ENCODE measurements around the gene PHACTR1. TPM values are rescaled to one million over a fixed set of nuclear protein-coding genes. Genes with fewer than 3 reads are reported as not detected.
A peak's percentile ranks its signal among the peaks of the same experiment; 100 is the strongest.
"Not testable (repeated sequence)": the region's sequence is repeated elsewhere in the genome, so short reads cannot be mapped to it uniquely, and the experiment has no call there.

Gene PHACTR1
- total RNA-seq, 1 experiment from 2014 or later = 0.14 TPM

GRCh38 chr6:13103169-13103568, 386.6 kb downstream of the PHACTR1 start:
- Histone ChIP-seq H3K36me3 (no peaks in the 10 kb centered on the region), H3K27ac (no peak overlapping the region), H3K9me3 (replicated peaks) (no peaks in the 10 kb centered on the region), H3K4me3 (no peak overlapping the region), H3K4me1 (no peaks in the 10 kb centered on the region), H3K27me3 (no peaks in the 10 kb centered on the region)
- no peak for DNase-seq

GRCh38 chr6:13105139-13105538, 388.6 kb downstream of the PHACTR1 start:
- H3K9me3 ChIP-seq (replicated peaks) = no peaks in the 10 kb centered on the region
- H3K36me3 ChIP-seq = no peaks in the 10 kb centered on the region
- no peaks in the 10 kb centered on the region for H3K4me1 ChIP-seq
- no peak overlapping the region for H3K4me3 ChIP-seq
- no peak overlapping the region for H3K27ac ChIP-seq
- no peak for DNase-seq
- H3K27me3 ChIP-seq = no peaks in the 10 kb centered on the region

DNA sequence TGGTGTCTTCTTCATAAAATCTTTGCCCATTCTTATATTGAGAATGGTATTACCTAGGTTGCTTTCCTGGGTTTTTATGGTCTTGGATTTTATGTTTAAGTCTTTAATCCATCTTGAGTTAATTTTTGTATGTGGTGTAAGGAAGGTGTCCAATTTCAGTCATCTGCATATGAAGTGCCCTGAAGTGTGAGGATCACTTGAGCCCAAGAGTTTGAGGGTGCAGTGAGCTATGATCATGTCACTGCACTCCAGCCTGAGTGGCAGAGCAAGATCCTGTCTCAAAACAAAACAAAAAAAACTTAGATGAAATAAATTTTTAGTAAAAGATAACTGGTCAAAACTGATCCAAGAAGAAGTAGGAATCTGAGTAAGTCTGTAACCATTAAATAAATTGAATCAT, 396.4 kb downstream of the PHACTR1 start:
- H3K27ac ChIP-seq = no peak overlapping the region
- no peak overlapping the region for H3K4me3 ChIP-seq
- H3K36me3 ChIP-seq = no peaks in the 10 kb centered on the region
- DNase-seq = no peak
- no peaks in the 10 kb centered on the region for H3K9me3 ChIP-seq (replicated peaks)
- no peaks in the 10 kb centered on the region for H3K4me1 ChIP-seq
- H3K27me3 ChIP-seq = no peaks in the 10 kb centered on the region

- Histone ChIP-seq H3K4me1 (no peaks in the 10 kb centered on the region), H3K36me3 (no peaks in the 10 kb centered on the region), H3K27ac (no peak overlapping the region), H3K27me3 (no peaks in the 10 kb centered on the region), H3K4me3 (no peak overlapping the region), H3K9me3 (replicated peaks) (no peaks in the 10 kb centered on the region)
- no peak for DNase-seq
Measured at GRCh38 chr6:13113376-13113775, 396.8 kb downstream of the PHACTR1 start.

DNA sequence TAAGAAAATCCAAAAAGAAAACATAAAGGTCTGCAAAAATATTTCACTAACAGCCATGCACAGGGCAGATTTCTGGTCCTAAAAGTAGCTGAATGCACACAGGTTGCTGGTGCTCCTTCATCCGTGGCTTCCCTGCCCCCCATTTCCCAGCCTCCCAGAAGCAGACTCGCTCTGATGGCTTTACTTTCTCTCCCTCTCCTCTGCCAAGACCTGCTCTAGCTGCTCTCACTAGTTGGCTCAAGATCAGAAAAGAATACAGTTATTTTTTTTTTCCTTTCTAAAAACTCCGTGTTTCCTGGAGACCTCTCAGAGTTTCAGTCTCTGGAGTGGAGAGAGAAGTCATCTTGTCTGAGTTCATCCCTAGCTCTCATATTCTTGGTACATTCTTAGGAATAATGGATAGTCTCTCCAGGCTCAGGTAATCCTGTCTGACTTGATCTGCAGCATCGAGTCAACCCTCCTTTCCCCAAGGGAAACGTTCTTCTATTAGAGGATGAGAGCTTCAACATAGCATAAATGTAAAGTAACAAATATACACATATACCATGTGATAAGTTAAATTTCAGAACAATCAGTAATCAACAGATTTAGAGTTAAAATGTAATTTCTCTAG, 397.5 kb downstream of the PHACTR1 start:
- H3K27me3 ChIP-seq = no peaks in the 10 kb centered on the region
- H3K36me3 ChIP-seq = no peaks in the 10 kb centered on the region
- no peaks in the 10 kb centered on the region for H3K4me1 ChIP-seq
- H3K9me3 ChIP-seq (replicated peaks) = no peaks in the 10 kb centered on the region
- H3K4me3 ChIP-seq = no peak overlapping the region
- DNase-seq = no peak
- no peak overlapping the region for H3K27ac ChIP-seq

- DNase-seq = no peak
- Histone ChIP-seq H3K4me1 (no peaks in the 10 kb centered on the region), H3K27ac (no peak overlapping the region), H3K9me3 (replicated peaks) (no peaks in the 10 kb centered on the region), H3K4me3 (no peak overlapping the region), H3K36me3 (no peaks in the 10 kb centered on the region), H3K27me3 (no peaks in the 10 kb centered on the region)
Measured at GRCh38 chr6:13116155-13116554, 399.6 kb downstream of the PHACTR1 start.

- Histone ChIP-seq H3K27me3 (no peaks in the 10 kb centered on the region), H3K4me1 (no peaks in the 10 kb centered on the region), H3K4me3 (no peak overlapping the region), H3K36me3 (no peaks in the 10 kb centered on the region), H3K27ac (no peak overlapping the region), H3K9me3 (replicated peaks) (no peaks in the 10 kb centered on the region)
- DNase-seq = no peak
Measured at GRCh38 chr6:13117570-13117969, 401.0 kb downstream of the PHACTR1 start.

GRCh38 chr6:13119549-13119948, 403.0 kb downstream of the PHACTR1 start:
- Histone ChIP-seq H3K4me3 (no peak overlapping the region), H3K4me1 (no peaks in the 10 kb centered on the region), H3K9me3 (replicated peaks) (no peaks in the 10 kb centered on the region), H3K27ac (no peak overlapping the region), H3K27me3 (no peaks in the 10 kb centered on the region), H3K36me3 (no peaks in the 10 kb centered on the region)
- no peak for DNase-seq

DNA sequence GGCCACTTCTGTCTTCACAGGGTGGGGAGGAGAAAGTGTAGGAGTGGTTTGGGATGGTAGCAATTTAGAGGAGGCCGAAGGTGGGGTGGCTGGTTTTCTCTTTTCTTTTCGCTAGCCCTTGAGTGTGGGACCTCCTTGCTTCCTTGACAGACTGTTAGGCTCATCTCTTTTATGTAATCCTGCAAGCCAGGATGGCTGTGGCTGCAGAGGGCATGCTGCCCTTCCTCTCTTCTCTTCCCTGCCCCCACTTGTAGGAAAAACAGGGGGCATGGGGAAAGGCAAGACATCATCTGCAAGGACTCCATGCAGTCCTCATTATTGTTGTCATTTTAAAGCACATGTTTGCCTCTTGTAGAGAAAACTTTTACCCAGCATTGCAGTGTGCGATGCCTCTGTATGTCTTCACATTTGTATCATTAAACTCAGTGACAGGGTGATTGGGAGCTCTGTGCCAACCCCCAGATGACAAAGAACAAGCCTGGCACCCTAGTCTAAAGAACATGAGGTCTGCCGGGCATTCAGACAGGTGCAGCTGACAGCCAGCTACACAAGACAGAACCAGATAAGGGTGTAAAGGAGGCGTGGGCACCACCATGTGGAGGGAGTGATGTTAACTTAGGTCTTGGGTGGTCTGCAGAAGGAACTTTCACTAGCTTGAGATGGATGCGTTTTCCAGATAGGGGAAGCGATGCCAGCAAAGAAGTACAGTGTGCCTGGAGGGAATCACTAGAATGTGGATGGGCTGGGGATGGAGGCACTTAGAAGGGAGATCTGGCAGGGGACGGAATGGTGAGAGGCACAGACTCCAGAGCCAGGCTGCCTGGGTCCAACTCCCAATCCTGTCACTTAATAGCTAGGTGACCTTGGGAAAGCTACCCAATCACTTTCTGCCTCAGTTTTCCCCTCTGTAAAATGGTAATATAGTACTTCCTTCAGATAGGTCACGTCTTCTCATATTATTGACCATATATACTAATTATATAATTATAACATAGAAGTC, 404.2 kb downstream of the PHACTR1 start:
- DNase-seq = no peak

GRCh38 chr6:13124131-13124530, 407.6 kb downstream of the PHACTR1 start:
- DNase-seq = no peak
- Histone ChIP-seq H3K27me3 (no peaks in the 10 kb centered on the region), H3K9me3 (replicated peaks) (no peaks in the 10 kb centered on the region), H3K27ac (no peak overlapping the region), H3K36me3 (no peaks in the 10 kb centered on the region), H3K4me3 (no peak overlapping the region), H3K4me1 (no peaks in the 10 kb centered on the region)

More for the DNA sequence above, 404.2 kb downstream of the PHACTR1 start:
- no peaks in the 10 kb centered on the region for H3K9me3 ChIP-seq (replicated peaks)
- H3K27ac ChIP-seq = no peak overlapping the region
- no peaks in the 10 kb centered on the region for H3K4me1 ChIP-seq
- no peaks in the 10 kb centered on the region for H3K27me3 ChIP-seq
- H3K36me3 ChIP-seq = no peaks in the 10 kb centered on the region
- no peak overlapping the region for H3K4me3 ChIP-seq

- no peak for DNase-seq
- Histone ChIP-seq H3K4me3 (no peak overlapping the region), H3K4me1 (no peaks in the 10 kb centered on the region), H3K36me3 (no peaks in the 10 kb centered on the region), H3K27ac (no peak overlapping the region), H3K9me3 (replicated peaks) (no peaks in the 10 kb centered on the region), H3K27me3 (no peaks in the 10 kb centered on the region)
Measured at GRCh38 chr6:13125841-13126240, 409.3 kb downstream of the PHACTR1 start.

DNA sequence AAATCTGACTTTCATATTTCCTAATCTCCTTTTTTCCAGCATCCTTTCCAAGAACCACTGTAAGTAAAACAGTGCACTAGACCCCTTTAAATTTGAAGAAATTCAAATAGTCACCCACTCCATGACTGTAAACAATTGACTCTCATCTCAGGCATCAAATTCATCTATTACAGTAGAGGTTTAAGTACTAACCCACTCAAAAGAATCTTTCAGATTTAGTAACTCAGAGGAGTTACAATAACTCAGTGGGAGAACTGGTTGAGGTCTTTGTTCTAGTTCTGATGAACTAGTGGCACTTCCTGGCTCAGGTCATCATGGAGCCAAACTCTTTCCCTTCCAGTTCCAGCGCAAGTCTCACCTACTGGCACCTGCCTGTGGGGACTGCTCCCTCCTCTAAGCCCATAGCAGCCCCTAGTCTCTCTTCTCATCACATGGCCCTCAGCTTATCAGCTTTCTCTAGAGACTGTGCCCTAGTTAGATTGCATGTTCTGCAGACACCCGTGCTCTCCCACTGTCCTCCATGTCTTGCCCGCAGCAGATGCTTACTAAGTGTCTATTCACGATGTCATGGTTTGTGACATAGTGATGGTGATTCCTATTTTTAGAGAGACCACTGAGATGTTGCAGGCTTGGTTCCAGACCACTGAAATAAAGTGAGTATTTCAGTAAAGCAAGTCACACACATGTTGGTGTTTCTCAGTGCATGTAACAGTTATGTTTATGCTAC, 415.5 kb downstream of the PHACTR1 start:
- no peaks in the 10 kb centered on the region for H3K36me3 ChIP-seq
- no peak for DNase-seq
- H3K27me3 ChIP-seq = no peaks in the 10 kb centered on the region
- no peaks in the 10 kb centered on the region for H3K9me3 ChIP-seq (replicated peaks)
- H3K4me3 ChIP-seq = no peak overlapping the region
- no peaks in the 10 kb centered on the region for H3K4me1 ChIP-seq
- no peak overlapping the region for H3K27ac ChIP-seq

- DNase-seq; H3K36me3 ChIP-seq; H3K27ac ChIP-seq; H3K4me3 ChIP-seq; H3K27me3 ChIP-seq; H3K4me1 ChIP-seq; H3K9me3 ChIP-seq (replicated peaks): not testable (repeated sequence)
Measured at GRCh38 chr6:13133894-13134293, 417.3 kb downstream of the PHACTR1 start.

DNA sequence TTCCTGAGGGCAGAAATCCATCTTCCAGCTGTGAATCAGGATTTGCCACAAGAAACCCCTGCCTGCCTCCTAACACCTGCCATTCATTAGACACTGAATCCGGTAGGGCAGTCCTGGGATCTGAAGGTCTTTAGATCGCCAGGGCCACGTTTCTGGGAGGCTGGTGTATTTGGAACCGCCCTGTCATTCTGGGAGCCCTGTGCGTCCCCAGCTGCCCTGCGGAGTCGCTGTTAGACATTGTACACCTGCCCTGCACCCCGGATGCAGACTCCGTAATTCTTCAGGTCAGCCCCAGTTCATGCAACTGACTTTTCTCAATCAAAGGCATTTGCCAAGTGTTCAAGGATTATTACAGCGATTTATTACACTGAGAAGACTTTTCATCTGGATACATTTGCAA, 418.6 kb downstream of the PHACTR1 start:
- no peak overlapping the region for H3K27ac ChIP-seq
- no peaks in the 10 kb centered on the region for H3K36me3 ChIP-seq
- DNase-seq = peak in 1 of 2 experiments; percentile 27
- H3K4me1 ChIP-seq = peaks cover 16% of the 10 kb centered on the region
- no peak overlapping the region for H3K4me3 ChIP-seq
- H3K27me3 ChIP-seq = no peaks in the 10 kb centered on the region
- no peaks in the 10 kb centered on the region for H3K9me3 ChIP-seq (replicated peaks)

- Histone ChIP-seq H3K9me3 (replicated peaks) (no peaks in the 10 kb centered on the region), H3K4me1 (peaks cover 17% of the 10 kb centered on the region), H3K27me3 (no peaks in the 10 kb centered on the region), H3K4me3 (no peak overlapping the region), H3K36me3 (no peaks in the 10 kb centered on the region), H3K27ac (peak overlapping the region; percentile 58)
- DNase-seq = peak; percentile 11 to 52
Measured at GRCh38 chr6:13139119-13139518, 422.6 kb downstream of the PHACTR1 start.

Measured in SJCRH30 (cell line).